Measurements from ENCODE around the gene ZNF48.

Gene ZNF48

GRCh38 chr16:30354423-30355143, 40.6 kb upstream of the ZNF48 start:
- ATAC-seq = peak; percentile 41
- TF ChIP-seq CREB5 (CRISPR knock-in tag; IDR thresholded peaks at IDR 0.05; ENCODE audit: low read depth) = peak; percentile 33; the same call in 1 of the 2 replicates
- TF ChIP-seq GLIS3 (CRISPR knock-in tag; IDR thresholded peaks at IDR 0.05) = peak; percentile 58; the same call in 1 of the 2 replicates
- TF ChIP-seq BACH2 (CRISPR knock-in tag; IDR thresholded peaks at IDR 0.05; ENCODE audit: borderline replicate concordance) = no peak
- TF ChIP-seq ZNF70 (CRISPR knock-in tag; IDR thresholded peaks at IDR 0.05) = 0 out of 2 replicates have a peak, but pooled peaks have one; percentile 24

GRCh38 chr16:30355144-30355953, 39.9 kb upstream of the ZNF48 start, which contains the start of gene CD2BP2:
Gene CD2BP2, minus strand, starts transcription at chr16:30355308. Its CDS starts 627 bp downstream, at chr16:30354681.
- peak; percentile 88 for ATAC-seq
- TF ChIP-seq GLIS3 (CRISPR knock-in tag; IDR thresholded peaks at IDR 0.05) = 0 out of 2 replicates have a peak, but pooled peaks have one; percentile 86
- 0 out of 2 replicates have a peak, but pooled peaks have one; percentile 38 for TF ChIP-seq ZNF8 (CRISPR knock-in tag; IDR thresholded peaks at IDR 0.05)
- TF ChIP-seq TSHZ2 (CRISPR knock-in tag; IDR thresholded peaks at IDR 0.05) = no peak; the same call in 1 of the 2 replicates
- TF ChIP-seq CSDC2 (CRISPR knock-in tag; IDR thresholded peaks at IDR 0.05) = 0 out of 2 replicates have a peak, but pooled peaks have one; percentile 82
- TF ChIP-seq BACH2 (CRISPR knock-in tag; IDR thresholded peaks at IDR 0.05; ENCODE audit: borderline replicate concordance) = no peak
- no peak for TF ChIP-seq ZNF70 (CRISPR knock-in tag; IDR thresholded peaks at IDR 0.05)

- no peak for TF ChIP-seq ZC3H10 (CRISPR knock-in tag; IDR thresholded peaks at IDR 0.05)
- TF ChIP-seq TSHZ2 (CRISPR knock-in tag; IDR thresholded peaks at IDR 0.05) = no peak
- ATAC-seq = no peak
Observed at GRCh38 chr16:30355954-30356308, 39.3 kb upstream of the ZNF48 start.

GRCh38 chr16:30356401-30357084, 38.7 kb upstream of the ZNF48 start:
- no peak for ATAC-seq
- TF ChIP-seq PPARA (CRISPR knock-in tag; IDR thresholded peaks at IDR 0.05; ENCODE audit: borderline replicate concordance) = no peak
- TF ChIP-seq ZNF70 (CRISPR knock-in tag; IDR thresholded peaks at IDR 0.05) = no peak
- TF ChIP-seq TSHZ2 (CRISPR knock-in tag; IDR thresholded peaks at IDR 0.05) = no peak
- no peak for TF ChIP-seq ARNTL (CRISPR knock-in tag; IDR thresholded peaks at IDR 0.05; ENCODE audit: borderline replicate concordance, low read depth)
- TF ChIP-seq RARB (CRISPR knock-in tag; IDR thresholded peaks at IDR 0.05) = no peak
- no peak for TF ChIP-seq OSR1 (CRISPR knock-in tag; IDR thresholded peaks at IDR 0.05)
- TF ChIP-seq ZC3H10 (CRISPR knock-in tag; IDR thresholded peaks at IDR 0.05) = no peak
- TF ChIP-seq ZNF565 (CRISPR knock-in tag; conservative IDR thresholded peaks at IDR 0.05; ENCODE audit: low read depth) = no peak
- TF ChIP-seq ZFP30 (CRISPR knock-in tag; IDR thresholded peaks at IDR 0.05) = no peak
- TF ChIP-seq GLIS3 (CRISPR knock-in tag; IDR thresholded peaks at IDR 0.05) = no peak
- TF ChIP-seq ZNF8 (CRISPR knock-in tag; IDR thresholded peaks at IDR 0.05) = no peak
- TF ChIP-seq TCF4 (CRISPR knock-in tag; IDR thresholded peaks at IDR 0.05; ENCODE audit: borderline replicate concordance) = no peak
- TF ChIP-seq CSRNP3 (CRISPR knock-in tag; IDR thresholded peaks at IDR 0.05) = no peak
- TF ChIP-seq ESRRG (CRISPR knock-in tag; IDR thresholded peaks at IDR 0.05) = no peak
- no peak for TF ChIP-seq CREB5 (CRISPR knock-in tag; IDR thresholded peaks at IDR 0.05; ENCODE audit: low read depth)

Measured in SK-N-SH treated with all-trans-retinoic acid at 6 μM for 48 hours (cell line).